SK-N-SH (cell line): ENCODE measurements around the gene AVPR1B. TPM values are rescaled to one million over a fixed set of nuclear protein-coding genes. Genes with fewer than 3 reads are reported as not detected.

Experiments used
- CTCF ChIA-PET: fragments of 300-600, 350-600 bp; formaldehyde crosslinking; extraction: SDS; loops from one replicate; lab custom pipeline; 2021; lab: Yijun Ruan, JAX
- POLR2A ChIA-PET: fragments of 350-600 bp; sonication (Branson Sonifier 250); formaldehyde crosslinking; extraction: SDS; loops from one replicate; lab custom pipeline; 2020; ENCODE audit warnings: antibody characterized with exemption, inconsistent platforms; lab: Yijun Ruan, JAX
- DNase-seq: peaks from one replicate; pipeline ENCODE4 v3.0.0; 2012
- H2AFZ ChIP-seq: fragments of 200-600 bp; sonication (generic); 2 replicates; pipeline ENCODE4 v1.8.1; 2016; ENCODE audit warnings: antibody characterized with exemption, mild to moderate bottlenecking, low read depth
- H3F3A ChIP-seq: fragments of 200-600 bp; sonication (generic); replicated peaks from 2 replicates; pipeline ENCODE3; 2016; ENCODE audit warnings: antibody characterized with exemption, mild to moderate bottlenecking; ENCODE audit not compliant: insufficient read depth
- H3K27ac ChIP-seq, 2 experiments: fragments of 200-500 bp in 1 of 2; fragments of 200-600 bp in 1 of 2; sonication (Bioruptor generic) in 1 of 2; sonication (generic), shearing (Covaris generic) in 1 of 2; 2 replicates each; pipeline versions ENCODE4 v1.5.1 to v1.6.1; 2014 to 2016; ENCODE audit warnings: low read depth in 2 of 2, inconsistent platforms in 1 of 2, low read length in 1 of 2, mild to moderate bottlenecking in 1 of 2, mixed read lengths in 1 of 2
- H3K27me3 ChIP-seq: fragments of 200-600 bp; sonication (generic), shearing (Covaris generic); 2 replicates; pipeline ENCODE4 v1.6.1; 2016; ENCODE audit warnings: mixed run types; ENCODE audit not compliant: insufficient read depth
- H3K36me3 ChIP-seq, 2 experiments: fragments of 200-500 bp in 1 of 2; fragments of 200-600 bp in 1 of 2; sonication (Bioruptor generic) in 1 of 2; sonication (generic) in 1 of 2; replicated peaks in 1 of 2; 2 replicates each; pipeline versions ENCODE3 to v1.5.1; 2014 to 2016; ENCODE audit warnings: low read length in 1 of 2, mild to moderate bottlenecking in 1 of 2; ENCODE audit not compliant: insufficient read depth in 2 of 2, control insufficient read depth in 1 of 2
- H3K4me1 ChIP-seq, 2 experiments: fragments of 200-500 bp in 1 of 2; fragments of 200-600 bp in 1 of 2; sonication (Bioruptor generic) in 1 of 2; sonication (generic), shearing (Covaris generic) in 1 of 2; 2 replicates each; pipeline versions ENCODE4 v1.5.1 to v1.6.1; 2014 to 2016; ENCODE audit warnings: low read depth in 1 of 2, low read length in 1 of 2, mixed run types in 1 of 2; ENCODE audit not compliant: insufficient read depth in 2 of 2, control insufficient read depth in 1 of 2
- H3K4me2 ChIP-seq: fragments of 200-600 bp; sonication (generic), shearing (Covaris generic); 2 replicates; pipeline ENCODE4 v1.6.1; 2017; ENCODE audit warnings: mixed run types
- H3K4me3 ChIP-seq, 2 experiments: fragments of 200-500 bp in 1 of 2; fragments of 200-600 bp in 1 of 2; sonication (Bioruptor generic) in 1 of 2; sonication (generic), shearing (Covaris generic) in 1 of 2; 2 replicates each; pipeline versions ENCODE4 v1.5.1 to v1.8.1; 2014 to 2016; ENCODE audit warnings: low read depth in 2 of 2, inconsistent platforms in 1 of 2, low read length in 1 of 2, mild to moderate bottlenecking in 1 of 2, mixed read lengths in 1 of 2, moderate library complexity in 1 of 2
- H3K79me2 ChIP-seq: fragments of 200-600 bp; sonication (generic); 2 replicates; pipeline ENCODE4 v1.8.1; 2017; ENCODE audit warnings: mild to moderate bottlenecking; ENCODE audit not compliant: insufficient read depth
- H3K9ac ChIP-seq: fragments of 200-600 bp; sonication (generic); 2 replicates; pipeline ENCODE4 v1.6.1; 2017; ENCODE audit warnings: mixed run types
- H3K9me2 ChIP-seq: fragments of 200-600 bp; sonication (generic); 2 replicates; pipeline ENCODE4 v1.6.1; 2017; ENCODE audit warnings: mixed run types
- H3K9me3 ChIP-seq: fragments of 200-600 bp; sonication (generic); 2 replicates; pipeline ENCODE4 v1.6.1; 2017; ENCODE audit warnings: mixed run types, mild to moderate bottlenecking, moderate library complexity
- H4K20me1 ChIP-seq: fragments of 200-600 bp; sonication (generic); 2 replicates; pipeline ENCODE4 v1.6.1; 2017; ENCODE audit warnings: mild to moderate bottlenecking, mixed run types; ENCODE audit not compliant: insufficient read depth
- CTCF ChIP-seq: fragments of 200-600 bp; sonication (generic); IDR thresholded peaks from 2 replicates; pipeline ENCODE4 v1.6.1; 2017; ENCODE audit warnings: antibody characterized with exemption, mild to moderate bottlenecking, moderate library complexity
- FOSL2 ChIP-seq: IDR thresholded peaks from 2 replicates; pipeline ENCODE4 v1.4.0; 2012; ENCODE audit warnings: low read depth, mild to moderate bottlenecking, moderate library complexity, borderline replicate concordance
- FOXM1 ChIP-seq: IDR thresholded peaks from 2 replicates; pipeline ENCODE4 v1.4.0; 2012; ENCODE audit warnings: low read depth, mild to moderate bottlenecking
- GATA2 ChIP-seq: sonication (generic); formaldehyde crosslinking; IDR thresholded peaks from 2 replicates; pipeline ENCODE4 v1.5.0; 2020; ENCODE audit warnings: mild to moderate bottlenecking, missing genetic modification reagents
- IRF3 ChIP-seq: fragments of 150-350 bp; IDR thresholded peaks from 2 replicates; pipeline ENCODE4 v1.6.1; 2016; ENCODE audit warnings: mild to moderate bottlenecking, low read depth, low read length
- JUND ChIP-seq: IDR thresholded peaks from 2 replicates; pipeline ENCODE4 v1.4.0; 2012
- MAX ChIP-seq: IDR thresholded peaks from 2 replicates; pipeline ENCODE4 v1.4.0; 2012; ENCODE audit warnings: low read depth
- RAD21 ChIP-seq: IDR thresholded peaks from 2 replicates; pipeline ENCODE4 v1.6.1; 2012; ENCODE audit warnings: mild to moderate bottlenecking, low read length
- RCOR1 ChIP-seq: fragments of 150-350 bp; IDR thresholded peaks from 2 replicates; pipeline ENCODE4 v1.6.1; 2017; ENCODE audit warnings: antibody characterized with exemption, low read length
- SMC3 ChIP-seq: IDR thresholded peaks from 2 replicates; pipeline ENCODE4 v1.6.1; 2012; ENCODE audit warnings: low read depth, low read length, improper control_type of control experiment
- USF1 ChIP-seq: IDR thresholded peaks from 2 replicates; pipeline ENCODE4 v1.4.0; 2012; ENCODE audit warnings: low read depth, borderline replicate concordance
- ZBTB33 ChIP-seq: IDR thresholded peaks from 2 replicates; pipeline ENCODE4 v1.4.0; 2012; ENCODE audit warnings: low read depth, borderline replicate concordance
- WGBS: methylation state at CpG from one replicate; pipeline ENCODE4 v1.1.6; 2017; ENCODE audit warnings: low lambda C conversion rate; 5-methylcytosine and 5-hydroxymethylcytosine counted together
- polyA plus RNA-seq, 3 experiments: library from polyadenylated mRNA; depleted of rRNA; stranded (reverse); fragments of >200 nt; gene quantifications; 2 replicates each; pipeline ENCODE4 v1.2.3, GENCODE V29; 2012

AVPR1B gene
- polyA plus RNA-seq, 1 of the 3 experiments (the other 2 are of a cell fraction): not detected

GRCh38 chr1:206083750-206084149 lies 33.4 kb downstream of the AVPR1B start:
- Histone ChIP-seq H3K4me1 (peaks cover 0 to 7% of the 10 kb centered on the region in 2 experiments; a peak in 2 of 4 replicates), H3K9ac (no peak overlapping the region), H4K20me1 (no peaks in the 10 kb centered on the region), H2AFZ (no peak overlapping the region), H3K4me2 (no peak overlapping the region), H3K36me3 (no peaks in the 10 kb centered on the region), H3F3A (no peaks in the 10 kb centered on the region), H3K27me3 (peaks cover 25% of the 10 kb centered on the region), H3K79me2 (no peaks in the 10 kb centered on the region), H3K9me2 (no peaks in the 10 kb centered on the region), H3K9me3 (no peaks in the 10 kb centered on the region), H3K27ac (no peak overlapping the region), H3K4me3 (no peak overlapping the region)
- no peak for DNase-seq
- WGBS: 74% methylated on average over 2 of the region's 2 CpGs
- ChIA-PET POLR2A (no interaction called here), CTCF (interaction anchor here (1.1 to 3.6 kb wide), 3 partner anchors 8 to 53 kb away, joined by 3 to 16 read pairs (median 3); no protein-coding TSS in a partner anchor)
- TF ChIP-seq USF1 (no peak), RAD21 (no peak), RCOR1 (no peak), SMC3 (no peak), CTCF (no peak), ZBTB33 (no peak), MAX (no peak), FOSL2 (no peak), JUND (no peak), FOXM1 (no peak)

- Histone ChIP-seq H2AFZ (no peak overlapping the region), H3K4me1 (peaks cover 0 to 7% of the 10 kb centered on the region in 2 experiments; a peak in 2 of 4 replicates), H3K27ac (no peak overlapping the region), H3F3A (no peaks in the 10 kb centered on the region), H3K4me2 (no peak overlapping the region), H3K27me3 (peaks cover 20% of the 10 kb centered on the region; the same call in 1 of the 2 replicates), H3K79me2 (no peaks in the 10 kb centered on the region), H4K20me1 (no peaks in the 10 kb centered on the region), H3K9me2 (no peaks in the 10 kb centered on the region), H3K9me3 (no peaks in the 10 kb centered on the region), H3K4me3 (no peak overlapping the region), H3K9ac (no peak overlapping the region), H3K36me3 (no peaks in the 10 kb centered on the region)
- TF ChIP-seq GATA2 (CRISPR knock-in tag): peak; percentile 88
- TF ChIP-seq IRF3: no peak
- WGBS: 69% methylated on average over 8 of the region's 8 CpGs
- POLR2A ChIA-PET: no interaction called here
- CTCF ChIA-PET: interaction anchor here (1.0 to 3.6 kb wide), 5 partner anchors 9 to 53 kb away, joined by 3 to 16 read pairs (median 4); no protein-coding TSS in a partner anchor
- DNase-seq: no peak
Measured at GRCh38 chr1:206082831-206083695, 34.1 kb downstream of the AVPR1B start.
